Left ventricle myocardium inferior (tissue), 1 donor: Measurements from ENCODE around the gene TAOK2. TPM values are rescaled to one million over a fixed set of nuclear protein-coding genes. Genes with fewer than 3 reads are reported as not detected.
"Not testable (repeated sequence)": the region's sequence is repeated elsewhere in the genome, so short reads cannot be mapped to it uniquely, and the experiment has no call there.

Experiments
- DNase-seq: peaks from one replicate; pipeline ENCODE4 v3.0.0-alpha.2; 2020
- H3K27ac ChIP-seq: fragments of 200-600 bp; replicated peaks from 2 replicates; pipeline ENCODE4 v1.8.0; 2021
- H3K27me3 ChIP-seq: fragments of 200-600 bp; 2 replicates; pipeline ENCODE4 v1.8.0; 2021; ENCODE audit warnings: low read depth
- H3K36me3 ChIP-seq: fragments of 200-600 bp; 2 replicates; pipeline ENCODE4 v1.8.0; 2021
- H3K4me1 ChIP-seq: fragments of 200-600 bp; 2 replicates; pipeline ENCODE4 v1.8.0; 2021
- H3K4me3 ChIP-seq: fragments of 200-600 bp; 2 replicates; pipeline ENCODE4 v1.8.0; 2021; ENCODE audit warnings: mild to moderate bottlenecking, moderate library complexity
- H3K9me3 ChIP-seq: fragments of 200-600 bp; replicated peaks from 2 replicates; pipeline ENCODE4 v1.8.0; 2021
- CTCF ChIP-seq: fragments of 200-600 bp; IDR thresholded peaks from 2 replicates; pipeline ENCODE4 v1.8.0; 2021; ENCODE audit warnings: antibody characterized with exemption, mild to moderate bottlenecking, borderline replicate concordance
- intact Hi-C: fragments of 100-400 bp; cut with micrococcal nuclease; formaldehyde crosslinking; loops from one replicate; pipeline ENCODE4 v1.11.0; 2022
- total RNA-seq: library from RNA; stranded (reverse); fragmentation: NEBNext Ultra II Directional; extraction: Animal tissue kit (Norgen Biotek cat#: 25700); gene quantifications from one replicate; pipeline ENCODE4 v1.2.1, GENCODE V29; 2021
- donor health status: DM: no; HTN: yes; CAD: no; lungs with severe emphysema.

Gene TAOK2
- total RNA-seq, 1 donor from 2014 or later, result 34.3 TPM

DNA sequence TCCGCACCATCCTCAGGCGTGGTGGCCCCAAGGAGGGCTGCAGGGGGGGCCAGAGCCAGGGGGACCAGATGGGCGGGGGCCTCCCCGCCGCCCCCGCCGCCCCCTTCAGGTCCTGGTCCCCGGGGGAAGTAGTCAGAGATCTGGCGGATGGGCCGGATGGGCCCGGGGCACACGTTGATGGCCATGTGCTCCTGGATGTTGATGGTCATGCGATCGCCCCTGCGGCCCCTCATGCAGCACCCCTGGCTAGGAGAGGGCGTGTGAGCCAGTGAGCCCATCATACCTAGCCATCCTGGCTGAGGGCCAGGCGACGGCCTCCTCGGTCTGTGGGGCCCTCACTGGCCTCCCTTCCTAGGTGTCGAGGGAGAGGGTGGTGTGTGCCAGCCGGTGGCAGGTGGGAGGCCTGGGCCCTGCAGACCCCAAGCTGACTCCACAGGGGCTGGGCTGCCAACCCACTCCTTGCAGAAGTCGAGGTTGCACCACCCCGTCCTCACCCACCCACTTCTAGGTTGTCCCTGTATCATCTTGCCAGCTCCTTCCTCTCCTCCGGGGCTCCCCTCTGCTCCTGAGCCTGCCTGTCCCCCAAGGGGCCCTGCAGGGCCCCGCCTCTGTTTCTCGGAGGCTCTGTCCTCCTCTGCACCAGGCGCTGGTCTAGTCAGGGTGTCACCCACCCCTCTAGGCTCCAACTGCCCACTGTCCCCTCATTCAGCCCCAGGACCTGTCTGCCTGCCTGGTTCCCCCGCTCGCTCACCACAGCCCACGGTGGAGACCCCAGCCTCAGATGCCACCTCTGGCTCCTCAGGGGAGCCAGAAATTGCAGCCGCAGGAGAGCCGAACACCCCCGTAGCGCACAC, 36.5 kb downstream of the TAOK2 start:
- no peak for TF ChIP-seq CTCF

GRCh38 chr16:30010844-30011713, 37.4 kb downstream of the TAOK2 start, which contains the start of gene DOC2A:
DOC2A (minus strand) TSS chr16:30011027; CDS start chr16:30010222, 805 bp downstream.
- Histone ChIP-seq H3K27me3 (peaks cover 54% of the 10 kb centered on the region), H3K36me3 (no peaks in the 10 kb centered on the region), H3K9me3 (no peaks in the 10 kb centered on the region), H3K4me1 (peaks cover 20% of the 10 kb centered on the region), H3K27ac (no peak within 1 kb of the TSS), H3K4me3 (peak within 1 kb of the TSS; percentile 60)
- intact Hi-C loops, result no loop called here
- TF ChIP-seq CTCF, result no peak
- DNase-seq, result no peak

More for the DNA sequence above, 36.5 kb downstream of the TAOK2 start:
- H3K4me3 ChIP-seq, result peak overlapping the region; percentile 60
- peaks cover 54% of the 10 kb centered on the region for H3K27me3 ChIP-seq
- intact Hi-C loops, result no loop called here
- H3K36me3 ChIP-seq, result no peaks in the 10 kb centered on the region
- H3K27ac ChIP-seq, result no peak overlapping the region
- no peak for DNase-seq
- peaks cover 29% of the 10 kb centered on the region for H3K4me1 ChIP-seq
- no peaks in the 10 kb centered on the region for H3K9me3 ChIP-seq

DNA sequence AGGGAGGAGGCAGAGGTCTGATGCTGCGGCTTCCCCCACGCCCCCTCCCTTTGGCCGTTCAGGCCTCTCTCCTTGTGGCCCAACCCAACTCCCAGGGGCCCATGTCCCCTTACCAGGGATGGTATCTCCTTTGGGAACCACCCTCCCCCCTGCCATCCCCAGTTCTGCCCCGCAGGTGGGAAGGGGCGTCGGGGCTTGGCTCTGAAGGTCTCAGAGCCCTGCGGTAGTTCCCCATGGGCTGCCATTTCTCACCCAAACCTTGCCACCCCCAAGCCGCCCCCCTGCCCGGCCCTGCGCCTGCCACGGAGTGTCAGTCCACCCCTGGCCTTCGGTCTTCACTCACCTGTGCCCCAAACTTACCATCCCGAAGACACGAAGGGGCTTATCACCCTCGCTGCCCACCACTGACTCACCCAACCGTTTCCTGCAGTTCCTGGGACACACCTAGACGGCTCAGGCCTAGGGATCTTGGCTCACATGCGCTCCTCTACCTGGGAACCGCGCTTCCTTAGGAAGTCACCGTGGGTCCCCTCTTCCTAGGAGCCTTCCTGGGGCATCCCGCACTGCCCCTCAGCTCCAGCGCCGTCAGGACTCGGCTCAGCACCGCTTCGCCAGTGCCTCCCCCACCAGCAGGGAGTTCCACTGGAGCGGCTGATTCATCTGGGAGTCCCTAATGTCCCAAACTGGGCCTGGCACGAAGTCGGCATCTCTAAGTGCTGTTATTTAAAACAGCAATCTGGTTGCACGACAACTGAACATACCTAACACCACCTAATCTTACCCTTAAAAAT, 38.2 kb downstream of the TAOK2 start:
- H3K9me3 ChIP-seq, result no peaks in the 10 kb centered on the region
- no peak for DNase-seq
- H3K36me3 ChIP-seq, result no peaks in the 10 kb centered on the region
- peaks cover 54% of the 10 kb centered on the region for H3K27me3 ChIP-seq
- no peak for TF ChIP-seq CTCF
- H3K27ac ChIP-seq, result no peak overlapping the region
- H3K4me1 ChIP-seq, result peaks cover 20% of the 10 kb centered on the region
- H3K4me3 ChIP-seq, result peak overlapping the region; percentile 60
- intact Hi-C loops, result no loop called here

- H3K27ac ChIP-seq, DNase-seq, H3K36me3 ChIP-seq, intact Hi-C loops, H3K4me3 ChIP-seq, H3K9me3 ChIP-seq: not testable (repeated sequence)
- H3K27me3 ChIP-seq, result peaks cover 54% of the 10 kb centered on the region
- peaks cover 20% of the 10 kb centered on the region for H3K4me1 ChIP-seq
Measured at GRCh38 chr16:30012598-30012997, 38.9 kb downstream of the TAOK2 start.

- Histone ChIP-seq H3K27me3 (peaks cover 28% of the 10 kb centered on the region), H3K4me1 (peaks cover 17% of the 10 kb centered on the region)
- H3K9me3 ChIP-seq, H3K36me3 ChIP-seq, DNase-seq, intact Hi-C loops, H3K4me3 ChIP-seq, H3K27ac ChIP-seq: not testable (repeated sequence)
Measured at GRCh38 chr16:30015450-30015849, 41.8 kb downstream of the TAOK2 start.
